Parathyroid adenoma (tissue), 2 donors: ENCODE data around the gene FAM53B.

Experiments
- H2AFZ ChIP-seq: fragments of 300-600 bp; sonication (generic); one replicate; pipeline ENCODE4 v1.7.0; 2017; ENCODE audit warnings: antibody characterized with exemption, mild to moderate bottlenecking
- H3K27ac ChIP-seq: fragments of 300-600 bp; sonication (generic); one replicate; pipeline ENCODE4 v1.7.0; 2017
- H3K27me3 ChIP-seq: fragments of 300-600 bp; sonication (generic); one replicate; pipeline ENCODE4 v1.7.0; 2017; ENCODE audit warnings: low read length; ENCODE audit not compliant: control insufficient read depth, insufficient read depth
- H3K36me3 ChIP-seq: fragments of 300-600 bp; sonication (generic); one replicate; pipeline ENCODE4 v1.7.0; 2017; ENCODE audit warnings: low read length; ENCODE audit not compliant: control insufficient read depth, insufficient read depth
- H3K4me1 ChIP-seq: fragments of 300-600 bp; sonication (generic); one replicate; pipeline ENCODE4 v1.7.0; 2017; ENCODE audit warnings: control low read depth
- H3K4me2 ChIP-seq: fragments of 300-600 bp; sonication (generic); one replicate; pipeline ENCODE4 v1.7.0; 2017; ENCODE audit warnings: low read length
- H3K4me3 ChIP-seq: fragments of 300-600 bp; sonication (generic); one replicate; pipeline ENCODE4 v1.7.0; 2017; ENCODE audit warnings: low read depth, low read length
- H3K79me2 ChIP-seq: fragments of 300-600 bp; sonication (generic); one replicate; pipeline ENCODE4 v1.7.0; 2017; ENCODE audit warnings: control low read depth
- H3K9ac ChIP-seq: fragments of 300-600 bp; sonication (generic); one replicate; pipeline ENCODE4 v1.7.0; 2017; ENCODE audit warnings: mild to moderate bottlenecking
- H3K9me3 ChIP-seq: fragments of 300-600 bp; sonication (generic); one replicate; pipeline ENCODE4 v1.7.0; 2017; ENCODE audit warnings: low read length; ENCODE audit not compliant: control insufficient read depth
- CTCF ChIP-seq: fragments of 300-600 bp; sonication (generic); IDR thresholded peaks from one replicate; pipeline ENCODE4 v1.7.0; 2017; ENCODE audit warnings: antibody characterized with exemption, mild to moderate bottlenecking
- donor health status: primary hyperparathyroidism.

The FAM53B gene

GRCh38 chr10:124679401-124679800 is 64.8 kb downstream of the FAM53B start:
- no peak for TF ChIP-seq CTCF
- Histone ChIP-seq H3K27ac (no peak overlapping the region), H3K9ac (no peak overlapping the region), H3K4me2 (no peak overlapping the region), H2AFZ (no peak overlapping the region), H3K4me3 (no peak overlapping the region), H3K36me3 (no peaks in the 10 kb centered on the region), H3K27me3 (no peaks in the 10 kb centered on the region), H3K79me2 (peaks cover 84% of the 10 kb centered on the region), H3K9me3 (no peaks in the 10 kb centered on the region), H3K4me1 (peaks cover 62% of the 10 kb centered on the region)

- H3K9ac ChIP-seq = no peak overlapping the region
- no peak for TF ChIP-seq CTCF
- peaks cover 62% of the 10 kb centered on the region for H3K4me1 ChIP-seq
- H3K9me3 ChIP-seq = no peaks in the 10 kb centered on the region
- no peak overlapping the region for H3K27ac ChIP-seq
- peaks cover 88% of the 10 kb centered on the region for H3K79me2 ChIP-seq
- no peak overlapping the region for H3K4me2 ChIP-seq
- no peaks in the 10 kb centered on the region for H3K27me3 ChIP-seq
- no peak overlapping the region for H3K4me3 ChIP-seq
- H2AFZ ChIP-seq = no peak overlapping the region
- H3K36me3 ChIP-seq = no peaks in the 10 kb centered on the region
Observed at GRCh38 chr10:124678557-124679240, 65.5 kb downstream of the FAM53B start.

- Histone ChIP-seq H3K36me3 (no peaks in the 10 kb centered on the region), H3K9me3 (no peaks in the 10 kb centered on the region), H3K4me3 (no peak overlapping the region), H3K79me2 (peaks cover 96% of the 10 kb centered on the region), H3K4me2 (no peak overlapping the region), H3K27me3 (no peaks in the 10 kb centered on the region), H2AFZ (no peak overlapping the region), H3K27ac (no peak overlapping the region), H3K9ac (no peak overlapping the region), H3K4me1 (peaks cover 55% of the 10 kb centered on the region)
- no peak for TF ChIP-seq CTCF
Observed at GRCh38 chr10:124677749-124678556, 66.2 kb downstream of the FAM53B start.

GRCh38 chr10:124677293-124677699 is 66.9 kb downstream of the FAM53B start:
- H3K27me3 ChIP-seq = no peaks in the 10 kb centered on the region
- peaks cover 97% of the 10 kb centered on the region for H3K79me2 ChIP-seq
- no peak overlapping the region for H2AFZ ChIP-seq
- H3K27ac ChIP-seq = no peak overlapping the region
- no peaks in the 10 kb centered on the region for H3K36me3 ChIP-seq
- no peak overlapping the region for H3K4me3 ChIP-seq
- no peak overlapping the region for H3K9ac ChIP-seq
- TF ChIP-seq CTCF = no peak
- H3K4me2 ChIP-seq = no peak overlapping the region
- H3K9me3 ChIP-seq = no peaks in the 10 kb centered on the region
- peaks cover 49% of the 10 kb centered on the region for H3K4me1 ChIP-seq
